ENCODE data around the gene RPTOR. TPM values are rescaled to one million over a fixed set of nuclear protein-coding genes. Genes with fewer than 3 reads are reported as not detected.
A peak's percentile ranks its signal among the peaks of the same experiment; 100 is the strongest.

RPTOR gene
- total RNA-seq, 4 donors from 2014 or later = 19.0 to 48.3 (median 27.3) TPM

- H3K27ac ChIP-seq = no peak overlapping the region
- intact Hi-C loops (cut with DNase I; ENCODE audit: low total_unique reads) = loop anchor here (10.0 kb wide), 1 partner anchor 100 kb away; no protein-coding TSS in a partner anchor
- H3K27me3 ChIP-seq = no peaks in the 10 kb centered on the region
- no peak for DNase-seq
- TF ChIP-seq CTCF (IDR thresholded peaks at IDR 0.05) (no peak), POLR2A (IDR thresholded peaks at IDR 0.05) (no peak)
- H3K4me3 ChIP-seq = no peak overlapping the region
- peaks cover 19 to 25% of the 10 kb centered on the region in 2 donors for H3K4me1 ChIP-seq
- H3K9me3 ChIP-seq = no peaks in the 10 kb centered on the region
- H3K36me3 ChIP-seq = no peaks in the 10 kb centered on the region
Observed at GRCh38 chr17:80964859-80965580, 420.4 kb downstream of the RPTOR start.

GRCh38 chr17:80965606-80966005 is 421.0 kb downstream of the RPTOR start:
- no peak for TF ChIP-seq POLR2A (IDR thresholded peaks at IDR 0.05)
- TF ChIP-seq CTCF (IDR thresholded peaks at IDR 0.05) = no peak
- Histone ChIP-seq H3K4me1 (peaks cover 20 to 21% of the 10 kb centered on the region in 2 donors), H3K36me3 (no peaks in the 10 kb centered on the region), H3K9me3 (no peaks in the 10 kb centered on the region), H3K27me3 (no peaks in the 10 kb centered on the region), H3K4me3 (no peak overlapping the region), H3K27ac (no peak overlapping the region)
- intact Hi-C loops (cut with DNase I; ENCODE audit: low total_unique reads) = loop anchor here (10.0 kb wide), 1 partner anchor 101 kb away; no protein-coding TSS in a partner anchor
- no peak for DNase-seq

GRCh38 chr17:80967404-80967872 is 422.8 kb downstream of the RPTOR start:
- Histone ChIP-seq H3K4me1 (peaks cover 9 to 15% of the 10 kb centered on the region in 2 donors), H3K36me3 (no peaks in the 10 kb centered on the region), H3K4me3 (no peak overlapping the region), H3K27ac (peak overlapping the region in 1 of 2 donors; percentile 69), H3K27me3 (no peaks in the 10 kb centered on the region), H3K9me3 (no peaks in the 10 kb centered on the region)
- TF ChIP-seq CTCF (IDR thresholded peaks at IDR 0.05) (no peak), POLR2A (IDR thresholded peaks at IDR 0.05) (no peak)
- no peak for DNase-seq
- intact Hi-C loops (cut with DNase I; ENCODE audit: low total_unique reads) = loop anchor here (10.0 kb wide), 1 partner anchor 103 kb away; no protein-coding TSS in a partner anchor

- intact Hi-C loops (cut with DNase I; ENCODE audit: low total_unique reads) = loop anchor here (10.0 kb wide), 1 partner anchor 104 kb away; no protein-coding TSS in a partner anchor
- DNase-seq = peak; percentile 59 to 64
Observed at GRCh38 chr17:80968602-80969029, 424.0 kb downstream of the RPTOR start.

More at GRCh38 chr17:80968602-80969029, 424.0 kb downstream of the RPTOR start:
- H3K4me1 ChIP-seq = peaks cover 6 to 15% of the 10 kb centered on the region in 2 donors
- no peak for TF ChIP-seq POLR2A (IDR thresholded peaks at IDR 0.05)
- TF ChIP-seq CTCF (IDR thresholded peaks at IDR 0.05) = no peak
- no peaks in the 10 kb centered on the region for H3K9me3 ChIP-seq
- no peaks in the 10 kb centered on the region for H3K36me3 ChIP-seq
- no peaks in the 10 kb centered on the region for H3K27me3 ChIP-seq
- no peak overlapping the region for H3K4me3 ChIP-seq
- peak overlapping the region in 1 of 2 donors; percentile 69 for H3K27ac ChIP-seq
